ENCODE measurements around the gene PCNX2. TPM values are rescaled to one million over a fixed set of nuclear protein-coding genes. Genes with fewer than 3 reads are reported as not detected.

The PCNX2 gene
- total and polyA plus RNA-seq, 2 experiments from 2014 or later, result 3.9 to 11.0 TPM

- no peak overlapping the region for H2AFZ ChIP-seq
- H3K79me2 ChIP-seq, result no peaks in the 10 kb centered on the region
- no peaks in the 10 kb centered on the region for H3K4me1 ChIP-seq (ENCODE audit: insufficient read depth)
- TF ChIP-seq EZH2phosphoT487 (IDR thresholded peaks at IDR 0.05; ENCODE audit: low read depth, severe bottlenecking, unreplicated experiment) (no peak), CTCF (IDR thresholded peaks at IDR 0.05; ENCODE audit: poor library complexity) (no peak), EZH2 (IDR thresholded peaks at IDR 0.05; ENCODE audit: borderline replicate concordance) (no peak)
- WGBS (ENCODE audit: low lambda C conversion rate, missing lambda C conversion rate), result 95% methylated on average over 3 of the region's 3 CpGs
- no peaks in the 10 kb centered on the region for H3K36me3 ChIP-seq (replicated peaks; ENCODE audit: insufficient read depth, low read depth)
- no peaks in the 10 kb centered on the region for H4K20me1 ChIP-seq (ENCODE audit: insufficient read depth, poor library complexity, severe bottlenecking)
- no peak overlapping the region for H3K27ac ChIP-seq
- H3K4me3 ChIP-seq, result no peak overlapping the region
- H3K9me3 ChIP-seq (ENCODE audit: low read depth), result no peaks in the 10 kb centered on the region
- DNase-seq (ENCODE audit: low spot score), result no peak
- H3K9me2 ChIP-seq (replicated peaks; ENCODE audit: insufficient read depth), result no peaks in the 10 kb centered on the region
- H3K27me3 ChIP-seq, result no peaks in the 10 kb centered on the region
- H3K4me2 ChIP-seq, result no peak overlapping the region
These were observed 303.3 kb downstream of the PCNX2 start for GRCh38 chr1:232992227-232992626.

- H4K20me1 ChIP-seq (ENCODE audit: insufficient read depth, poor library complexity, severe bottlenecking), result no peaks in the 10 kb centered on the region
- H3K4me2 ChIP-seq, result no peak overlapping the region
- no peak overlapping the region for H3K4me3 ChIP-seq
- no peaks in the 10 kb centered on the region for H3K36me3 ChIP-seq (replicated peaks; ENCODE audit: insufficient read depth, low read depth)
- no peaks in the 10 kb centered on the region for H3K4me1 ChIP-seq (ENCODE audit: insufficient read depth)
- H3K9me3 ChIP-seq (ENCODE audit: low read depth), result no peaks in the 10 kb centered on the region
- H2AFZ ChIP-seq, result no peak overlapping the region
- H3K79me2 ChIP-seq, result no peaks in the 10 kb centered on the region
- TF ChIP-seq EZH2 (IDR thresholded peaks at IDR 0.05; ENCODE audit: borderline replicate concordance), result no peak
- TF ChIP-seq CTCF (IDR thresholded peaks at IDR 0.05; ENCODE audit: poor library complexity), result no peak
- TF ChIP-seq EZH2phosphoT487 (IDR thresholded peaks at IDR 0.05; ENCODE audit: low read depth, severe bottlenecking, unreplicated experiment), result no peak
- no peak for DNase-seq (ENCODE audit: low spot score)
- H3K27me3 ChIP-seq, result no peaks in the 10 kb centered on the region
- no peaks in the 10 kb centered on the region for H3K9me2 ChIP-seq (replicated peaks; ENCODE audit: insufficient read depth)
- 88% methylated on average over 7 of the region's 7 CpGs for WGBS (ENCODE audit: low lambda C conversion rate, missing lambda C conversion rate)
- no peak overlapping the region for H3K27ac ChIP-seq
These were observed 304.3 kb downstream of the PCNX2 start for GRCh38 chr1:232991238-232991637.

GRCh38 chr1:232990176-232991128, 305.1 kb downstream of the PCNX2 start:
- Histone ChIP-seq H3K79me2 (no peaks in the 10 kb centered on the region), H3K4me3 (no peak overlapping the region), H3K27ac (no peak overlapping the region), H3K36me3 (replicated peaks; ENCODE audit: insufficient read depth, low read depth) (no peaks in the 10 kb centered on the region), H3K9me2 (replicated peaks; ENCODE audit: insufficient read depth) (no peaks in the 10 kb centered on the region), H3K4me2 (no peak overlapping the region), H4K20me1 (ENCODE audit: insufficient read depth, poor library complexity, severe bottlenecking) (no peaks in the 10 kb centered on the region), H3K9me3 (ENCODE audit: low read depth) (no peaks in the 10 kb centered on the region), H3K27me3 (no peaks in the 10 kb centered on the region), H3K4me1 (ENCODE audit: insufficient read depth) (no peaks in the 10 kb centered on the region), H2AFZ (no peak overlapping the region)
- 97% methylated on average over 20 of the region's 20 CpGs for WGBS (ENCODE audit: low lambda C conversion rate, missing lambda C conversion rate)
- TF ChIP-seq CTCF (IDR thresholded peaks at IDR 0.05; ENCODE audit: poor library complexity) (no peak), EZH2phosphoT487 (IDR thresholded peaks at IDR 0.05; ENCODE audit: low read depth, severe bottlenecking, unreplicated experiment) (no peak)
- DNase-seq (ENCODE audit: low spot score), result no peak

All from hepatocyte (in vitro differentiated cells).